ENCODE data around the gene MRPS7.

DNA sequence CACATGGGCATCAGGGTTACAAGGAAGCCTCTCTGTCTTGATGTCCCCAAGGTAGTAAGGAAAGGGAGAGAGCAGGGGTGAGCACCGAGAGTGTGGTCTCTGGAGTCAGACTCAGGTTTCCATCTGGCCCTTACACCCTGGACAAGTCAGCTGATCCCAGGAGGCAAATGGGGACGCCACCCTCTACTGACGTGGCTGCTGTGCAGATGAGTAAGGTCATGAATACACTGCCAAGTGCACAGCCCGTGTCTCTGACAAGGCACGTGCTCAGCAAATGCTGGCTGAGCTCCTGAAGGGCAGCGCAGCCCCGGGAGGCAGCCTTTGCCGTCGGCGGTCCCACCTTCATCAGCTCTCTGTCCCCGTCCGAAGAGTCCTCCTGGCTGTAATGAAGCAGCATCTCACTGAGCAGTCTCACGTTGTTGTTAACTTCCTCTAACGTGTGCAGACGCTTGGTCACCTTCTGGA is 19.7 kb upstream of the MRPS7 start:
- TF ChIP-seq RAD21 (IDR thresholded peaks at IDR 0.05 in 1 of 2, conservative IDR thresholded peaks at IDR 0.05 in 1 of 2; ENCODE audit: low read depth in 2 of 2, low read length in 2 of 2) (no peak), CBX8 (IDR thresholded peaks at IDR 0.05; ENCODE audit: borderline replicate concordance, low read depth, low read length) (no peak), CREB1 (IDR thresholded peaks at IDR 0.05) (no peak), SIX5 (IDR thresholded peaks at IDR 0.05; ENCODE audit: low read depth, low read length) (no peak), EP300 (IDR thresholded peaks at IDR 0.05; ENCODE audit: borderline replicate concordance in 1 of 2, low read depth in 2 of 2, low read length in 2 of 2) (no peak), POLR2A (IDR thresholded peaks at IDR 0.05; ENCODE audit: control extremely low read depth in 1 of 2, low read depth in 2 of 2, low read length in 2 of 2) (no peak), POLR2AphosphoS5 (IDR thresholded peaks at IDR 0.05; ENCODE audit: low read depth, low read length) (no peak)
- TF ChIP-seq, protein P1, sequence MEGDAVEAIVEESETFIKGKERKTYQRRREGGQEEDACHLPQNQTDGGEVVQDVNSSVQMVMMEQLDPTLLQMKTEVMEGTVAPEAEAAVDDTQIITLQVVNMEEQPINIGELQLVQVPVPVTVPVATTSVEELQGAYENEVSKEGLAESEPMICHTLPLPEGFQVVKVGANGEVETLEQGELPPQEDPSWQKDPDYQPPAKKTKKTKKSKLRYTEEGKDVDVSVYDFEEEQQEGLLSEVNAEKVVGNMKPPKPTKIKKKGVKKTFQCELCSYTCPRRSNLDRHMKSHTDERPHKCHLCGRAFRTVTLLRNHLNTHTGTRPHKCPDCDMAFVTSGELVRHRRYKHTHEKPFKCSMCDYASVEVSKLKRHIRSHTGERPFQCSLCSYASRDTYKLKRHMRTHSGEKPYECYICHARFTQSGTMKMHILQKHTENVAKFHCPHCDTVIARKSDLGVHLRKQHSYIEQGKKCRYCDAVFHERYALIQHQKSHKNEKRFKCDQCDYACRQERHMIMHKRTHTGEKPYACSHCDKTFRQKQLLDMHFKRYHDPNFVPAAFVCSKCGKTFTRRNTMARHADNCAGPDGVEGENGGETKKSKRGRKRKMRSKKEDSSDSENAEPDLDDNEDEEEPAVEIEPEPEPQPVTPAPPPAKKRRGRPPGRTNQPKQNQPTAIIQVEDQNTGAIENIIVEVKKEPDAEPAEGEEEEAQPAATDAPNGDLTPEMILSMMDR (IDR thresholded peaks at IDR 0.05; ENCODE audit: control extremely low read depth in 1 of 3, insufficient read depth in 1 of 3, low read depth in 1 of 3, low read length in 3 of 3), result no peak
- TF ChIP-seq, protein P2, sequence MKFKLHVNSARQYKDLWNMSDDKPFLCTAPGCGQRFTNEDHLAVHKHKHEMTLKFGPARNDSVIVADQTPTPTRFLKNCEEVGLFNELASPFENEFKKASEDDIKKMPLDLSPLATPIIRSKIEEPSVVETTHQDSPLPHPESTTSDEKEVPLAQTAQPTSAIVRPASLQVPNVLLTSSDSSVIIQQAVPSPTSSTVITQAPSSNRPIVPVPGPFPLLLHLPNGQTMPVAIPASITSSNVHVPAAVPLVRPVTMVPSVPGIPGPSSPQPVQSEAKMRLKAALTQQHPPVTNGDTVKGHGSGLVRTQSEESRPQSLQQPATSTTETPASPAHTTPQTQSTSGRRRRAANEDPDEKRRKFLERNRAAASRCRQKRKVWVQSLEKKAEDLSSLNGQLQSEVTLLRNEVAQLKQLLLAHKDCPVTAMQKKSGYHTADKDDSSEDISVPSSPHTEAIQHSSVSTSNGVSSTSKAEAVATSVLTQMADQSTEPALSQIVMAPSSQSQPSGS (IDR thresholded peaks at IDR 0.05; ENCODE audit: low read length), result no peak
